Stimulated activated CD8-positive, alpha-beta memory T cell treated with anti-CD3 and anti-CD28 coated beads, Interleukin-7, amount 100 ng/mL, for 4 hours (primary cell): ENCODE measurements around the gene UQCC5.

Experiments
- DNase-seq, 2 donors: peaks; one replicate each; pipeline ENCODE4 v3.0.0-alpha.2; 2020; ENCODE audit warnings: low read depth in 2 of 2

Gene UQCC5

DNA sequence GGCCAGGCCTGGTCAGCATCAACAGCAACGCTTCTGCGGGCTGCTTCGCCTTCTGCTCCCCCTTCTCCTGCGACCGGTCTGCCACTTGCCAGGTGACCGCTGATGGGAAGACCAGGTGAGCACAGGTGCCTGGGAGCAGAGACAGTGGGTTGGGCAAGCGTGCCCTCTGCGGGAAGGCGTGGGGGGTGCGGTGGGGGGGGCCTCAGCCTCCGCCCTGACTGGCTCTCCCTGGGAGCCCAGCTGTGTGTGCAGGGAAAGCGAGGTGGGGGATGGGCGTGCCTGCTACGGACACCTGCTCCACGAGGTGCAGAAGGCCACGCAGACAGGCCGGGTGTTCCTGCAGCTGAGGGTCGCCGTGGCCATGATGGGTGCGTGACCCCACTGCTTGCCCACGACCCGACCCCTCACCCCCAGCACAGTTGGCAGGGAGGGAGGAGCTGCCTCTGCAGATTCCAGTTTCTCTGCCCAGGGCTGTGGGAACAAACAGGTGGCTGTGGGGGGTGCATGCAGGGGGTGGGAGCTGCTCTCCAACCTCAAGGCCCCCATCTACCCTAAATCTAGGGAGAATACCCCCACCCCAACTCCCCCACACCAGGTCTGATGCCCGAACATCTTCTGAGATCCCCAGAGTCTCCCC is 32.5 kb upstream of the UQCC5 start:
- no peak for DNase-seq

DNA sequence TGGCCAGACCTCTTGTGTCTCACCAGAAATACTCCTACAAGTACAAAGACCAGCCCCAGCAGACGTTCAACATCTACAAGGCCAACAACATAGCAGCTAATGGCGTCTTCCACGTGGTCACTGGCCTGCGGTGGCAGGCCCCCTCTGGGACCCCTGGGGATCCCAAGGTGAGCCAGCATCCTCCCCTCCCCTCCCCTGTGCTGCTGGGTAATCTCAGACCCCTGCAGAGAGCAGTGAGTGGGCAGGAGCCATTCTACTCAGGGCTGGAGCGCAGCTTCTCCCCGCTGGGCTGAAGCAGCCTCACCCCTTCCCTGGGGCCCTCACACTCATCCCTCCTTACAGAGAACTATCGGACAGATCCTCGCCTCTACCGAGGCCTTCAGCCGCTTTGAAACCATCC is 31.4 kb upstream of the UQCC5 start:
- no peak for DNase-seq

DNA sequence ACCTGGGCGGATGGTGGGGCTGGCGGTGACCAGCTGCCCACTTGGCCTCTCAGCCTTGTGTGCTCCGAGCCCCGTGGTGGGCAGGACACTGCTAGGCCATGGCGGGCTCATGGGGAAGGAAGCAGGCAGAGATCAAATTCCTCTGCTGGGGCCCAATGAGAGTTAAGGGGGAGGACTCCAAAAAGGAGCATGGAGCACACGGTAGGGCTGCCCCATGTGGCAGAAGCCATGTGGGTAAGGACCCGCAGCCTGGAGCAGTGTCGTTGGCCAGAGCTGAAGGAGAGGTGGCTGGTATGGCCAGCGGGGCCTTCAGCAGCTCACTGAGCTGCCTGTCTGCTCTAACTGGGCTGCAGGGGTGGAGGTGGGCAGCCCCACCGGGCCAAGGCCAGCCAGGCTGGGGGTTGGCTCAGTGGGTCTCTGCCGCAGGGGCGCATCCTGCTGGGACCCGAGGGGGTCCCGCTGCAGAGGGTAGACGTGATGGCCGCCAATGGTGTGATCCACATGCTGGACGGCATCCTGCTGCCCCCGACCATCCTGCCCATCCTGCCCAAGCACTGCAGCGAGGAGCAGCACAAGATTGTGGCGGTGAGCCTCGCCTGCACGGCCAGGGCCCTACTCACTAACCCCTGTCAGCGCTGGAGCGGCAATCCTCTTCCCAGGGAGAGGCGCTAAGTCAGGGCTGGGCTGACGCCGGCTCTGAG is 30.0 kb upstream of the UQCC5 start:
- DNase-seq, result no peak

DNA sequence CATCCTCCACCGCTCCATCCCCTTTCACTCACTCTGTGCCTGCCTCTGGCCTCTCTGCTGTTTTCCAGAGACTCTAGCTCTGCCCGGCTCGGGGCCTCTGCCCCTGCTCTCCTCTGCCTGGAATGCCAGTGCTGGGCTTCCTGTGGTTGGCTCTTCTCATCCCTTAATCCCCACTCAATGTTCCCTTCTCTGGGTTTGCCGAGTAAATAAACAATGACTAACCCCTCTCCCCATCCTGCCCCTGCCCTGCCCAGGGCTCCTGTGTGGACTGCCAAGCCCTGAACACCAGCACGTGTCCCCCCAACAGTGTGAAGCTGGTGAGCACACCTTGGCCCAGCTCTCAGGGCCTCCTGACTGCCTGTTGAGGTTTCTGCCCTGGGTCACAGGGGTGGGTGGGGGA is 29.0 kb upstream of the UQCC5 start:
- DNase-seq, result no peak

DNA sequence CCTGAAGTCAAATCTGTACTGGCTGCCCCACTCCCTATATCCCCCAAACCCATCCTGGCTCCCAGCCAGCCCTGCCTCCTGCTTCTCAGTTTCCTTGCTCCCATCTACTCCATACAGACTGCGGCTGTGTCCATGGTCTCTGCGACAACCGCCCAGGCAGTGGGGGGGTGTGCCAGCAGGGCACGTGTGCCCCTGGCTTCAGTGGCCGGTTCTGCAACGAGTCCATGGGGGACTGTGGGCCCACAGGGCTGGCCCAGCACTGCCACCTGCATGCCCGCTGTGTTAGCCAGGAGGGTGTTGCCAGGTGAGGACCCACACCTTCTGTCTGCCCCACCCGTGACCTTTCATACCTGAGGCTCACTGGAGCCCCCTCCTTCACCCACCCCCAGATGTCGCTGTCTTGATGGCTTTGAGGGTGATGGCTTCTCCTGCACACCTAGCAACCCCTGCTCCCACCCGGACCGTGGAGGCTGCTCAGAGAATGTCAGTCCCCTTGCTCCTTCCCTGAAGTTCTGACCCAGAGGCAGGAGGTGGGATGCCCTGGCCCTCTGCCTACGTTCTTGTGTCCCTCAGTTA is 26.6 kb upstream of the UQCC5 start:
- DNase-seq, result no peak

DNA sequence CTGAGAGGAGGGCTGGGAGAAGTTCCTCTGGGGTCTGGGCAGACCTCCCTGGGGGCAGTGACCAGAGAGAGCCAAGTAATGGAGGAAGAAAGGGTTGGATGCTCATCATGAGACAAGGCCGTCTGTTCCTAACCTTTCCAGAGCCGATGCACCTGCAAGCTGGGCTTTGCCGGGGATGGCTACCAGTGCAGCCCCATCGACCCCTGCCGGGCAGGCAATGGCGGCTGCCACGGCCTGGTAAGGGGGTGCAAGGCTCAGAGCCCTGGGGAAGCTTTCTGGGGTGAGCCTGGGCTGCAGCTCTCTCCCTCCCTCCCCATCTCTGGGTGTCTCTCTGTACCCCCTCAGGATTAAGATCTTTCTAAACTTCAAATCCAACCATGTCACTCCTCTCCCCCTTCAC is 24.9 kb upstream of the UQCC5 start:
- DNase-seq, result no peak

DNA sequence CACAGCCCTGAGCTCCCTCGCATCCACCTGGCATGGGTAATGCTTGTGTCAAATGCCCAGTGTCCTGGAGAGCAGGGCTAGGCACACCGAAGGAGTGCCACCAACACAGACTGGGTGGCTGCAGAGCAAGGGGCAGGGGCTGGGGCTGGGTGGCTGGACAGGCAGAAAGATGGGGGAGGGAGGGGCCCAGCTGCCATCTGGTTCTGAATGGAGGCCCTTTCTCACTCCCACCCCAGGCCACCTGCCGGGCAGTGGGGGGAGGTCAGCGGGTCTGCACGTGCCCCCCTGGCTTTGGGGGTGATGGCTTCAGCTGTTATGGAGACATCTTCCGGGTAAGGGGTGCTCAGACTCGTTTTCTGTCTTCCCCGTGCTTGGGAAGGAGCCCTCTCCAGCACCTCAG is 24.3 kb upstream of the UQCC5 start:
- no peak for DNase-seq

DNA sequence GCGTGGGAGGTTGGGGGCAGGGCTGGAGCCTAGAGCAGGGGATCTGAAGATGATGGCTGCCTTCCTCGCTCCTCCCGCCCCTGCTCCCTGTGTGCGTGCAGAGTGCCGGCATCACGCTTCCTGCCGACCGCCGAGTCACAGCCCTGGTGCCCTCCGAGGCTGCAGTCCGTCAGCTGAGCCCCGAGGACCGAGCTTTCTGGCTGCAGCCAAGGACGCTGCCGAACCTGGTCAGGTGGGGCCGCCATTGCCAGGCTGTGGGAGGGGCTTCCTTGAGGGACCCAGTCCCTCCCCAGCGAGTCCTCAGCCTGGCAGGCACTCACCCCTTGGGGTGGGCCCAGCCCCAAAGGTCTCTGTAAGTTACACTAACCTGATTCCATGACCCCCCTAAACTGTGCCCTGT is 23.7 kb upstream of the UQCC5 start:
- DNase-seq, result no peak

DNA sequence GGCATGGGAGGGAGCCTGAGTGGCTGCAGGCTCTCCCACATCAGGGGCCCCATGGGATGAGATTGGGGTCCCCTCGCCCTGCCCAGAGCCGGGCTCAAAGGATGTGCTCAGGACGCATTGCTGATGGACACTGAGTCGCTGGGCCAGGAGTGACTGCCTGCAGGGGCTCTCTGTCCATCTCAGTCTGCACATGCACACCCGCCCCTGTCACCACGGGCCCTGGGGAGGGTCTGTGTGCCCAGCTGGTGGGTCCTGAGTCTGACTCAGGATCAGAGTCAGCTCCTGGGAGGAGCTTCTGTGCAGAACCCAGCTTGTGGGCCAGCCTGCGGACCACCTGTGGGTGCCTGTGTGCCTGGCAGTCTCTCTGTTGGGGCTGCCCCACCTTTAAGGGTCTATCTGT is 23.1 kb upstream of the UQCC5 start:
- DNase-seq, result no peak

DNA sequence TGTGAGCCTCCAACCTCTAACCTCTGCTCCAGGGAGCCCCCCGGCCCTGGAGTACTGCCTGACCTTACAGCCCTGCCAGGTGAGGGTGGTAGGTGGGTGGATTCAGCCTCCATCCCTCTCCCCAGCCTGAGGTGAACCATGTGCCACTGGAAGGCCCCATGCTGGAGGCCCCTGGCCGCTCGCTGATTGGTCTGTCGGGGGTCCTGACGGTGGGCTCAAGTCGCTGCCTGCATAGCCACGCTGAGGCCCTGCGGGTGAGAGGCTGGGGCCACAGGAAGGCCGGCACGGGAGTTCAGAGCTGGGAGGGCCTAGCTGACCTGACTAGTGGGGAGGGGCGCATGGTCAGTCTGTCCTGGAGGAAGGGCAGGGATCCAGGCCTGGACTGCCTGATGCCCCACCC is 21.8 kb upstream of the UQCC5 start:
- DNase-seq, result no peak

DNA sequence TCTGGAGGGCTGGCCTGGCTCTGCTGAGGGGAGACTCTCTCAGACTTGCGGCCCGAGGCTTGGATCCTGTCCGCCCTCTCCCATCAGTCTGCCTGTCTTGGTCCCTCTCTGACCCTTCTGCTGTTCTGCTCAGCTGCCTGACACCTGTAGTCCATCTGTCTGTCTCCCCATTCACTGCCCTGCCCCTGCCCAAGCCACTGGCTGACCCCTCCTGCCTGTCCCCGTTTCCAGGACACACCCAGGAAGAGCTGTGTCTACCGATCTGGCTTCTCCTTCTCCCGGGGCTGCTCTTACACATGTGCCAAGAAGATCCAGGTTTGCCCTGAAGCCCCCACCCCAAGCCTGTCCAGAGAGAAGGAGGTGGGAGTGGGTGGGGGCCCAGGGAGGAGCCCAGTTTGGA is 21.2 kb upstream of the UQCC5 start:
- no peak for DNase-seq

DNA sequence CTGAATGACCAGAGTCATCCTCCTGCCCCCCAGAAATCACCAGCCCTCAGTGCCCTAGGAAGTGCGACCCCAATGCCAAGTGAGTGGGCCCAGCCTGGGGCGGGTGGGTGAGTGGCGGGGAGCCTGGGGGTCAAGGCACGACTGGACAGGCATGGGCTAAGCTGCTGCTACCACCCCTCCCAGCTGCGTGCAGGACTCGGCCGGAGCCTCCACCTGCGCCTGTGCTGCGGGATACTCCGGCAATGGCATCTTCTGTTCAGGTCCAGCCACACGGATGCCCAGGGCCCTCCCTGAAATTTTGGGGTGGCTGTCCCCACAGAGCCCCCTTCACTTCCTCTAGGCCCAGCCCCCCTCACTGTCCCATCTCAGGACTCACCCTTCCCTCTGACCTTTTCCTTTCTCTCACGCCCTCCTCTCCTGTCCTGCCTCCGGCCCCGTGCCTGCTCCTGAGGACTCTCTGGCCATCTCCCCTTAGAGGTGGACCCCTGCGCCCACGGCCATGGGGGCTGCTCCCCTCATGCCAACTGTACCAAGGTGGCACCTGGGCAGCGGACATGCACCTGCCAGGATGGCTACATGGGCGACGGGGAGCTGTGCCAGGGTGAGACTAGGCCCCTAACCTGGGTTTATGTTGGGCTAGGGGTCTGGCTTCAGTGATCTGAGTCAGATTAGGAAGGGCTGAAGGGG is 19.8 kb upstream of the UQCC5 start:
- DNase-seq, result no peak

DNA sequence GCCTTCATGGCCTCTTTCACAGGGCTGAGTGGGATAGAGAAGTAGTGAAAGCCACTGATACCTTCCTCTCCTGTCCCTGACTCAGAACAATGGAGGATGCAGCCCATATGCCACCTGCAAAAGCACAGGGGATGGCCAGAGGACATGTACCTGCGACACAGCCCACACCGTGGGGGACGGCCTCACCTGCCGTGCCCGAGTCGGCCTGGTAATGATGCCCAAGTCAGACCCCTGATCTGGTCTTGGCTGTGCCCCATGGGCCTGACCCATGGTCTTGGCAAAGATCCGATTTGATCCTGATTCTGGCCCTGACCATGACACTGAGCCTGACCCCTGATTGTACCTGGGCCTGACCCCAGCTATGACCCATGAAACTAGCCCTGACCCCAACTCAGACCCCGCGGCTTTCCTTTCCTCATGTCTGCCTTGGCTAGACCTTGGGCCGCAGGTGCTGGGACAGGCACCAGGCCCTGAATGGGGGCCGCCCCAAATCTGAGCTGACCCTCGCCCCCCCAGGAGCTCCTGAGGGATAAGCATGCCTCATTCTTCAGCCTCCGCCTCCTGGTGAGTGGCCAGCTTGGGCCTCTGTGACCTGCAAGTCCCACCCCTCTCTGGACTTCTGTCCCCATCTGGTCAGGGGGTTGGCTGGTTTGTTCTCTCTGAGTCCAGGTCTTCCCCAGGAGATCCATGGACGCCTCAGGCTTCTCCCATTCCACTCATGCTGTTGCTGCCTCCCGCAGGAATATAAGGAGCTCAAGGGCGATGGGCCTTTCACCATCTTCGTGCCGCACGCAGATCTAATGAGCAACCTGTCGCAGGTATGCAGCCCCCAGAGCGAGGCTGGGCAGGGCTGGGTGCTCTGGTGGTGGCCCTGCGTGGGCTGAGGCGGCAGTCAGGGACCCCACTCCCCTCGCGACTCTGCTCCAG is 18.3 kb upstream of the UQCC5 start:
- DNase-seq, result no peak

DNA sequence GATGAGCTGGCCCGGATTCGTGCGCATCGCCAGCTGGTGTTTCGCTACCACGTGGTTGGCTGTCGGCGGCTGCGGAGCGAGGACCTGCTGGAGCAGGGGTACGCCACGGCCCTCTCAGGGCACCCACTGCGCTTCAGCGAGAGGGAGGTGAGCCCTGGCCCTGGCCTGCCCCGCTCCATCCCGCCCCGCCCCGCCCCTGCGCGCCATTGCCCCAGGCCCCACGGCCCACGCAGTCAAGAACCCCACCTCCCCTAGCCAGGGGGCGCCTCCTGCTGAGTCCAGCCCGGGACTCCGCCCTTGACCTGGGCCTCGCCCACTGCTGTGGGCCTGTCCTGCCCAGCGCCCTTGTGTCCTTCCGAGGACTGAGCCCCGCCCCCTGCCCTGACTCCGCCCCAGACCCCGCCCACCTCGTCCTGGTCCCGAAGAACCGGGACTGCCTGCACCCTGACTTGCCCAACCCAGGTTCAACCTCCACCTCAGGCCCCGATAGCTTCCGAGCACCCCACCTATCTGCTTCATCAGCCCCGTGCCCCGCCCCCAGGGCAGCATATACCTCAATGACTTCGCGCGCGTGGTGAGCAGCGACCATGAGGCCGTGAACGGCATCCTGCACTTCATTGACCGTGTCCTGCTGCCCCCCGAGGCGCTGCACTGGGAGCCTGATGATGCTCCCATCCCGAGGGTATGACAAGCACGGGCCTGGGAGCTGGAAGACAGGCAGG is 17.5 kb upstream of the UQCC5 start:
- DNase-seq, result no peak

DNA sequence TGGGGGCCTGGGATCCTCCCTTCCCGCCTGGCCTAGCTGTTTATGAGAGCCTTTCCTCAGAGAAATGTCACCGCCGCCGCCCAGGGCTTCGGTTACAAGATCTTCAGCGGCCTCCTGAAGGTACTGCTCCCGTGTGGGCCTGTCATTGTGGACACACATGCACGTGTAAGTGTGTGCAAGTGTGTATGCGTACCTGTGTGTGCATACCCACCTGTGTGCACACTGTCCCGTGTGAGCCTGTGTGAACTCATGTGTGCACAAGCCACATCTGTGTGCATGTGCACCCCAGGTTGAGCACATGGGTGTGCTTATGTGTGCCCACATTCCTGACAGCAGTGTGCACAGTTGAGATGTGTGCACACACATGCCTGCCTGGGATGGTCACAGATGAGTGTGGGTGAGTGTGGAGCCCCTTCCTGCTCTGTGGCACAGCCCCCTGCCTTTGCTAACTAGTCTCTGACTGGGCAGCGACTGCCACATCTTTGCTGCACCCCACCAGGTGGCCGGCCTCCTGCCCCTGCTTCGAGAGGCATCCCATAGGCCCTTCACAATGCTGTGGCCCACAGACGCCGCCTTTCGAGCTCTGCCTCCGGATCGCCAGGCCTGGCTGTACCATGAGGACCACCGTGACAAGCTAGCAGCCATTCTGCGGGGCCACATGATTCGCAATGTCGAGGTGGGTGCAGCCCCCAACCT is 16.8 kb upstream of the UQCC5 start:
- no peak for DNase-seq

DNA sequence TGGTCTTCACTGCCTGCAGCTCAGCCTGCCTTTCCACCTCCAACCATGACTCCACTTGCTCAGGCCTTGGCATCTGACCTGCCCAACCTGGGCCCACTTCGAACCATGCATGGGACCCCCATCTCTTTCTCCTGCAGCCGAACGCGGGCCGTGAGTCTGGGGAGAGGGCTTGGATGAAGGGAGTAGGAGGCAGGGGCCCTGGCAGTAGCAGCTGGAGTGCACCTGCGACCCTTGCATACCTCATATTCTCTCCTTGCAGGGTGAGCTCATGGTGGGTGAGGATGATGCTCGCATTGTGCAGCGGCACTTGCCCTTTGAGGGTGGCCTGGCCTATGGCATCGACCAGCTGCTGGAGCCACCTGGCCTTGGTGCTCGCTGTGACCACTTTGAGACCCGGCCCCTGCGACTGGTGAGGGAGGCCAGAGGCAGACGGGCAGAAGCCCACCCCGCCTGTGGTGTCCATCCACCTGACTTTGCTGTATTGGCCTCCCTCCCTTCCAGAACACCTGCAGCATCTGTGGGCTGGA is 16.2 kb upstream of the UQCC5 start:
- no peak for DNase-seq

DNA sequence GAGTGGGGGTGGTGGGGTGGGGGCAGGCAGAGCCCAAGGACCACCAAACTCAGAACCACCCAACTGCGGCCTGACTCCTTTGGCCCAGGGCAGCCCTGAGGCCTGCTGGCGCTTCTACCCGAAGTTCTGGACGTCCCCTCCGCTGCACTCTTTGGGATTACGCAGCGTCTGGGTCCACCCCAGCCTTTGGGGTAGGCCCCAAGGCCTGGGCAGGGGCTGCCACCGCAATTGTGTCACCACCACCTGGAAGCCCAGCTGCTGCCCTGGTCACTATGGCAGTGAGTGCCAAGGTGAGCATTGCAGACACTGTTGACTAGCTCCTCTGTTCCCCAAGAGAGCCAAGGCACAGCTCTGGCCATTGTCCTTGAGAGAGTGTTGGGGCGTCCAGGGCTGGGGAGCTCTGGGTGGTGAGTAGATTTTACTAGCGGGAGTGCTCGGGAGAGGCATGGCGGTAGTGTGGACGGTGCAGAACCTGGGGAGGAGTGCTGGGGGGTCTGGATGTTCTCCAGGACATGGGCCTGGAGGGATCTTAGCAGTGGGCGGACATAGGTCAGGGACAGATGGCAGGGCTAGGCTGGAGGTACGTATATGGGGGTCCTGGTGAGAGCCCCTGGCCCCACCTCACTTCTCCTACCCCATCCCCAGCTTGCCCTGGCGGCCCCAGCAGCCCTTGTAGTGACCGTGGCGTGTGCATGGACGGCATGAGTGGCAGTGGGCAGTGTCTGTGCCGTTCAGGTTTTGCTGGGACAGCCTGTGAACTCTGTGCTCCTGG is 15.5 kb upstream of the UQCC5 start:
- no peak for DNase-seq

DNA sequence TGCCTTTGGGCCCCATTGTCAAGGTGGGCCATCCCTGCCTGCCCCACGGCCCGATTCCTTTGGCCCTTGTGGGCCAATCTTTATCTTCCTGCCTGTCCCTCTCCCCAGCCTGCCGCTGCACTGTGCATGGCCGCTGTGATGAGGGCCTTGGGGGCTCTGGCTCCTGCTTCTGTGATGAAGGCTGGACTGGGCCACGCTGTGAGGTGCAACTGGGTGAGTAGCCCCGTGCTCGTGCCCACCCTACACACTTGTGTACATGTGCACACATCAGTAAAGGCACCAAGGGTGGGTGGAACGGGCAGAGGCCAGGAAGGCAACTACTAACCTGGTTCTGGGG is 14.9 kb upstream of the UQCC5 start:
- no peak for DNase-seq

DNA sequence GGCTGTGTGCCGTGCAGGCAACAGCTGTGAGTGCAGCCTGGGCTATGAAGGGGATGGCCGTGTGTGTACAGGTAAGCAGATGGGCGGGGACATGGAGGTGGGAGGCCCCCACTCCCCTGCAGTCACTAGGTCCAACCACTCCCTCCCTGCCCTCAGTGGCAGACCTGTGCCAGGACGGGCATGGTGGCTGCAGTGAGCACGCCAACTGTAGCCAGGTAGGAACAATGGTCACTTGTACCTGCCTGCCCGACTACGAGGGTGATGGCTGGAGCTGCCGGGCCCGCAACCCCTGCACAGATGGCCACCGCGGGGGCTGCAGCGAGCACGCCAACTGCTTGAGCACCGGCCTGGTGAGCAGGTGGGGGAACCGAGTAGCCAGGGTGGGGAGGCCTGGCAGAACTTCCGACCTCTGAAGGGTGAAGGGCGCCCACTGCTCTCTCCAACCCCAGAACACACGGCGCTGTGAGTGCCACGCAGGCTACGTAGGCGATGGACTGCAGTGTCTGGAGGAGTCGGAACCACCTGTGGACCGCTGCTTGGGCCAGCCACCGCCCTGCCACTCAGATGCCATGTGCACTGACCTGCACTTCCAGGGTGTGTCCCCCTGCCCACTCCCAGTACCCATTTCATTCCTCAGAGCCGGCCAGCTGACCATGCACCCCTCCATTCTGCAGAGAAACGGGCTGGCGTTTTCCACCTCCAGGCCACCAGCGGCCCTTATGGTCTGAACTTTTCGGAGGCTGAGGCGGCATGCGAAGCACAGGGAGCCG is 14.3 kb upstream of the UQCC5 start:
- DNase-seq, result no peak
